Measurements from ENCODE around the gene SLC19A3. TPM values are rescaled to one million over a fixed set of nuclear protein-coding genes. Genes with fewer than 3 reads are reported as not detected.
A peak's percentile ranks its signal among the peaks of the same experiment; 100 is the strongest.
"Not testable (repeated sequence)": the region's sequence is repeated elsewhere in the genome, so short reads cannot be mapped to it uniquely, and the experiment has no call there.

SLC19A3 gene
- not detected in 2 replicates for total RNA-seq

DNA sequence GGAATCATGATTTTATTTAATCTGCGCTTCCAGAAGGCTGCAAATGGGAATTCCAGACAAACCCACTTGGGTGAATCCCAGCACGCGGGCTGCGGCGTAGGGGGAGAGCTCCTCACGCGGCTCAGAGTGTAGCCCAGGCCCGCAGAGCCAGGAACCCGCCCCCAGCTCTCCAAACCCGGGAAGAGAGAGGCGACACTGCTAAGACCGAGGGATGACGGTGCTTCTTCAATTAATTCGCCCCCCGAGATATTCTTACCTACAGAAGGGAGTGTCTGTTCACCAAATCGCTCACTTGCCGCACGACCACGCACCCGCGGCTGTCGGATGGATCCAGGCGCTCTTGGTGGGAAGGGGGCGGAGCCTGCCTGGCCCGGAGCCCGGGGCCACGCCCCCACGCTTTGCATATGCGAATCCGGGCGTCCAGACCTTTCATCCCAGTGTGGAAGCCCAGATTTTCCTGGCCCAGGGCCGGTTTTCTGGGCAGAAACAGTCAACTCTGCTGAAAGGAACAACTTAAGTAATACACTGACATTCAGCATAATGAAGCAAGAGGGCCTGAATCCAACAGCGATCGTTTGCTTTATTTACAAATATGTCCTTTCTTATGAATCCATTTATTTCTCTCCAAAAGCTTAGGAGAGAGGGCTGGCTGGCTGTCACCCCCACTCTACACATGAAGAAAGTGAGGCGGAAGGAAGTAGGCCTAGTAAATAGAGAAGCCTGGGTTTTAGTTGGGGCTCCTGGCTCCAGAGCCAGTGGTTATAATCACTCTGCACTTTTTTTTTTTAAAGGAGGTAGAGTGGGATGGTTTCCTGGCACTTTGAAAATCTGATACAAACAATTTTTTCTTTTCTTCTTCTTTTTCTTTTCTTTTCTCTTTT is at the start of gene SLC19A3:
SLC19A3 (minus strand) TSS at position 342 of the 881 bp plus-strand sequence. CDS start 15,710 bp downstream, outside the sequence.
- DNase-seq (ENCODE audit: extremely low read depth, low read depth, low spot score): peak; percentile 18

- peak; percentile 31 for DNase-seq (ENCODE audit: extremely low read depth, low read depth, low spot score)
These were observed 48.6 kb upstream of the SLC19A3 start for GRCh38 chr2:227766373-227766883.

DNA sequence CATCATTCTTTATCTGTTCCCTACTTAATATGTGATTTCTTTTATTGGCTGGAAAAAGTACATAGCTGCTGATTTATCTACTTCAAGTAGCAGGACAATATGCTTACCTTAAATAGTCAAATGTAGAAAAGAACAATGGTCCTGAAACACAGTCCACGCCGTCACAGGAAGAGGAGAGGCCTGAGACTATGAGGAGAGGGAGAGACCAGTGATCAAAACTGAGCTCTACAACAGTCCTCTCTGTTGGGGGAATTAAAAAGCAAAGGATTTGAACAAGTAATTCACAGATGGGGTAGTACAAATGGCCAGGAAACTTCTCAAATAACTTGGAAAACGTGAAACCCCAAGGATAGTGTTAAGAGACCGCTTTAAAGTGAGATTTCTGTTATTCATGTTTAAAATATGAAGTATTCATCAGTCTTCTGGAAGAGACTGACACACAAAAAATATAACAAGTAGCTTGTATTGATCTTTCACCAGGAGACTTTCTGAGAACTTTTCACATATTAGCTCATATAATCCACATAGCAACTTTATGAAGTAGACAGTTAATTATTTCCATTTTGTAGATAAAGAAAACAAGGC is 48.1 kb upstream of the SLC19A3 start:
- DNase-seq (ENCODE audit: extremely low read depth, low read depth, low spot score): no peak

DNA sequence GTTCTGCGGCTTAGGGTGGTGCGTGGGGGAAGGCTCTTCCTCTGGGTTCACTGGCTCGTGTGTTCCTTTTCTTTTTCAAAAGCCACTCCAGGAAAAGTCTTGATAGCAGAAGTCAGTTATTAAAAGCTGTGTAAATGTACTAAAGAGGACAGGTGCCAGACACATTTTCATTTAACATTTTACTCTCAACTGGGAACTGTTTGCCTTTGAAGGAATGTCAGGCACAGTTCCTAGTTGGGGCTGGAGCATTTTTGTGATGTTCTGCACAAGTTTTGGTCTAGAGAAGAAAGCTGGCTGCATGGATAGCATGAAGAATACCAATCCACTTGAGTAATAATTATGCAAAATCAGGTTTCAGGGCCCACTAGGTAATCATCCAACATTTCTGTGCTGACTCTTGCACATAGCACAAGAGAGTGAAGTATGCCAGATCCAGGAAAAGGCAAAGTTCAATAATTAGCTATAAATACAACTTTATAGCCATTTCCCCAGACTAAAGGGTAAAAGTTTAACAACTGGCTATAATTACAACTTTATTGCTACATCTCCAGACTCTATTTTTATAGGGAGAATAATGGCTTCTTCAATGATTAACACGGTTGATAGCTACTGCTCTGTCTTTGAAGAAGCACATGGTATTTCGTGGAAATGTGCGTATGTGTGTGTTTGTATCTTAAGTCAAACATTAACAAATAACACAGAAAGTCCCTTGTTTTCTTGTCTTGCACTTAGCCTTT is 44.1 kb upstream of the SLC19A3 start:
- DNase-seq (ENCODE audit: extremely low read depth, low read depth, low spot score): no peak

DNA sequence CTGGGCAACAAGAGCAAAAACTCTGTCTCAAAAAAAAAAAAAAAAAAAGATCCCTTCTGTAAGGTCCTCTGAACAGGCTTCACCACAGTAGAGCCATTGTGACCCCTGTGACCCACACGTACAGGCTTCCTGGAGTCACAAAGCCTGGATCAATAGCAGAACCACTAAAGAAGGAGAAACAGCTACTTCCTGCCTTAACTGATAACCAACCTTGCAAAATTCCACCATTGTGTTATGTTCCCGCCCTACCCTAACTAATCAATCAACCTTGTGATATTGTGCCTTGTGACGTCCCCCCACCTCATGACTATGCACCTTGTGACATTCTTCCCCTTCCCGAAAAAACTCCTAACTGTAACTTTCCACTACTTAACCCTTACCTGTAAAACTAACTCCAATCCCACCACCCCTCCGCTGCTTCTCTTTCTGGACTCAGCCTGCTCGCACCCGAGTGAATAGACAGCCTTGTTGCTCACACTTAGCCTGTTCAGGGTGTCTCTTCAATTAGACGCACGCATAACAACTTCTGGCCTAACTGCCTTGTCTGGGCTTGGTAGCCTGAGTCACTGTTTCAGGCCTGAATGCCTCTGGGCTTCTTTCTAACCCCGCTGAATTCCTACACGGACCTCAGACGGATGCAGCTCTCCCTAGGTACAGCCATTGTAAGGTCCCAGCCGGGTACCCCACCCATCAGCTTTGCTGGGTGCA is 41.7 kb upstream of the SLC19A3 start:
- DNase-seq (ENCODE audit: extremely low read depth, low read depth, low spot score): no peak

DNA sequence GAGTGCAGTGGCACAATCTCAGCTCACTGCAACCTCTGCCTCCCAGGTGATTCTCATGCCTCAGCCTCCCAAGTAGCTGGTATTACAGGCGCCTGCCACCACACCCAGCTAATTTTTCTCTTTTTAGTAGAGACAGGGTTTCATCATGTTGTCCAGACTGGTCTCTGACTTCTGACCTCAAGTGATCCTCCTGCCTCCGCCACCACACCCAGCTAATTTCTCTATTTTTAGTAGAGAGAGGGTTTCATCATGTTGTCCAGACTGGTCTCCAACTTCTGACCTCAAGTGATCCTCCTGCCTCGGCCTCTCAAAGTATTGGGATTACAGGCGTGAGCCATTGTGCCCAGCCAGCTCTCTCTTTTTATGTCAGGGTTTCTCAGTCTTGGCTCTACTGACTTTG is 38.4 kb upstream of the SLC19A3 start:
- DNase-seq (ENCODE audit: extremely low read depth, low read depth, low spot score): not testable (repeated sequence)

DNA sequence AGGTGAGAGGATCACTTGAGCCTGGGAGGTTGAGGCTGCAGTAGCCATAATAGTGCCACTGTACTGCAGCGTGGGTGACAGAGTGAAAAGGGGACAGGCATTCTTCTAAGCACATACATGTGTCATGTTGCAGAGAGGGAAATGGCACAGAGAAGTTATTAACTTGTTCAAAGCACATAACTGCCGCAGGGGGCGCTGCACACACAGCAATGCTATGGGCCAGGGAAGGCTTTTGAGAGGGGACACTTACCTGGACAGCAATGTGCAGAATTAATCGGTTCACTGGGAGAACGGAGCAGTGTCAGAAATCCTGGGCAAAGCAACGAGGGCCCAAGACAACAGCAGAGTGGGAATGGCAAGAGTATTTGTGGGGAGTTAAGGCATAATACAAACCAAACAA is 30.3 kb upstream of the SLC19A3 start:
- DNase-seq (ENCODE audit: extremely low read depth, low read depth, low spot score): no peak

- no peak for DNase-seq (ENCODE audit: extremely low read depth, low read depth, low spot score)
These were observed 27.8 kb upstream of the SLC19A3 start, which contains the start of gene SCYGR8 for GRCh38 chr2:227745594-227745993. TSS of gene SCYGR8 (plus strand) at chr2:227745894. CDS start at chr2:227745894, 0 bp downstream.

- DNase-seq (ENCODE audit: extremely low read depth, low read depth, low spot score): not testable (repeated sequence)
These were observed 22.9 kb upstream of the SLC19A3 start for GRCh38 chr2:227740705-227741104.

GRCh38 chr2:227739351-227739750 is 21.5 kb upstream of the SLC19A3 start:
- DNase-seq (ENCODE audit: extremely low read depth, low read depth, low spot score): no peak

DNA sequence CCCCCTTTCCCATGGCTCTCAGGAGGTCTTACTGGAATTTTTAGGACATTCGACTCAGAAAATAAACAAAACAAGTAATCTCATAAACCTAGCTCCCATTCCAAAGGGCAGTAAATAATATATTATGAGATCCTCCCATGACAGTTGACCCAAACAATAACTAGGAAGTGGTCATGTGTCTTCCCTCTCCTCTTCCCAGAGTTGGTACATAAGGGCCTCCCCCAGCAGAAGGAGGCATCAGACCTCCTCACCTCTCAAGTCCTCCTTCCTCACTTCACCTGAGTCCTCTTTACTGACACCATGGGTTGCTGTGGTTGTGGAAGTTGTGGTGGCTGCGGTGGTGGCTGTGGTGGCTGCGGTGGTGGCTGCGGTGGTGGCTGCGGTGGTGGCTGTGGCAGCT is 10.2 kb upstream of the SLC19A3 start, which contains the start of gene SCYGR7:
SCYGR7 (plus strand) TSS at position 301 of the 400 bp plus-strand sequence; CDS start at position 301, 0 bp downstream.
- DNase-seq (ENCODE audit: extremely low read depth, low read depth, low spot score): no peak

DNA sequence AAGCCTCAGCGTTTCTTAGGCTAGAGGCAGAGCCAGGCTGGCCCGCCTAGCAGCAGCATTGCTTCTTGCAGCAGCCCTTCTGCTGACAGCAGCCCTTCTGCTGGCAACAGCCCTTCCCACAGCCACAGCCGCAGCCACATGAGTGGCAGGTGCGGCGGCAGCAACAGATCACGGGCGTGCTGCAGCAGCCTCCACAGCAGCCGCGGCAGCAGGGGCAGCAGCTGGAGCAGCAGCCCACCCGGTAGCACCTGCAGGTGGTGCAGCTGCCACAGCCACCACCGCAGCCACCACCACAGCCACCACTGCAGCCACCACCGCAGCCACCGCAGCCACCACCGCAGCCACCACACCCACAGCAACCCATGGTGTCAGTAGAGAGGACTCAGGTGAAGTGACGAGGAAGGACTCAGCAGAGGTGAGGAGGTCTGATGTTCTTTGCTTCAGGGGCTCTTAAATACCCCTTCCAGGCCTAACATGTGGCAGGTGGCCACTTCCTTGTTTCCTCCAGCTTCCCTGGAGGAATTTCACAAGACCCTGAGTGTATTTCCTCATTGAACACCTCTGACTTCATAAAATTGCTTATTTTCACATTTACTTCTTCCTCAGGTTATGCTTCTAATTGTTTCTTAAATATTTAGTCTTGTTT is 6.7 kb upstream of the SLC19A3 start, which contains the start of gene SCYGR6:
SCYGR6 (minus strand) TSS at position 364 of the 646 bp plus-strand sequence; CDS start at position 364, 0 bp downstream.
- no peak for DNase-seq (ENCODE audit: extremely low read depth, low read depth, low spot score)

- DNase-seq (ENCODE audit: extremely low read depth, low read depth, low spot score): not testable (repeated sequence)
These were observed 5.0 kb upstream of the SLC19A3 start for GRCh38 chr2:227722821-227723220.

- DNase-seq (ENCODE audit: extremely low read depth, low read depth, low spot score): no peak
These were observed 2.9 kb upstream of the SLC19A3 start for GRCh38 chr2:227720680-227721079.

DNA sequence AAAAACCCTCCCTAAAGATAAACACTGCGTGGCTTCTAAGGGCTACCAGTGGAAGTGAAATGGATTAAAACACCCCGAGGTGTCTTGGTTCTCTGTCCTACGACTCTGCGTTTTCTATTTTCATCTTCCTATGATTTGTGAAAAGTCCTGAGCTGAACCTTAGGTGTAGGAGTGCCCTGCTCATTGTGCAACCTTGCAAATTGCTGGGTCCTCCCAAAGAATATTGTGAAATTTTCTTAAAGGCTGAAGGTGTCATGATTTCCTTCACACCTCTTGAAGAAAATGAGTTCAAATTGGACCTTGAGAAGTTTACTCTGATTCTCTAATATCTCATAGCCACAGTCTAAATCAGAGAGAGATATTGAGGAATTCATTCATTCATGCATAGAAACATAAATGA is 1.8 kb upstream of the SLC19A3 start:
- no peak for DNase-seq (ENCODE audit: extremely low read depth, low read depth, low spot score)

- DNase-seq (ENCODE audit: extremely low read depth, low read depth, low spot score): no peak
These were observed 1.3 kb downstream of the SLC19A3 start for GRCh38 chr2:227716501-227716900.

DNA sequence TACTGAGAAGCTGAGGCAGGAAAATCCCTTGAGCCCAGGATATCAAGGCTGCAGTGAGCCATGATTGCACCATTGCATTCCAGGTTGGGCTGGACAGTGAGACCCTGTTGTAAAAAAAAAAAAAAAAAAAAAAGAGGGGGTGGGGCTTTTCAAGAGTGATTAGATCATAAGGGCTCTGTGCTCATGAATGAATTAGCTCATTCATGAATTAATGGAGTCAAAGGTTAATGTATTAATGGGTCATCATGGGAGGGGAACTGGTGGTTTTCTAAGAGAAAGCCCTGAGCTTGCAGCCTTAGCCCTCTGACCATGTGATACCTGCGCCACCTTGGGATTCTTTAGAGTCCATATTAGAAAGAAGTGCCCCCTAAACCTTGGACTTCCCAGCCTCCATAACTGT is 4.5 kb downstream of the SLC19A3 start:
- DNase-seq (ENCODE audit: extremely low read depth, low read depth, low spot score): no peak

DNA sequence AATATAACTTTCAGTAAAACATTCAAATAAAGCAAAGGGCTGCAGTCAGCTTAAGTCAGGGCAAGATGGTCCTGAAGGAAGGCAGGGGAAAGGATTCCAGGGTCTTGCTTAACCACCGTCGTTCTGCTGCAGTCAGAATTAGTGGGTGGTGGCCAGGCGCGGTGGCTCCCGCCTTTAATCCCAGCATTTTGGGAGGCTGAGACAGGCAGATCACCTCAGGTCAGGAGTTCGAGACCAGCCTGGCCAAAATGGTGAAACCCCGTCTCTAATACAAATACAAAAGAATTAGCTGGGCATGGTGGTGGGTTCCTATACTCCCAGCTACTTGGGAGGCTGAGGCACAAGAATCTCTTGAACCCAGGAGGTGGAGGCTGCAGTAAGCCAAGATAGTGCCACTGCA is 6.8 kb downstream of the SLC19A3 start:
- no peak for DNase-seq (ENCODE audit: extremely low read depth, low read depth, low spot score)

DNA sequence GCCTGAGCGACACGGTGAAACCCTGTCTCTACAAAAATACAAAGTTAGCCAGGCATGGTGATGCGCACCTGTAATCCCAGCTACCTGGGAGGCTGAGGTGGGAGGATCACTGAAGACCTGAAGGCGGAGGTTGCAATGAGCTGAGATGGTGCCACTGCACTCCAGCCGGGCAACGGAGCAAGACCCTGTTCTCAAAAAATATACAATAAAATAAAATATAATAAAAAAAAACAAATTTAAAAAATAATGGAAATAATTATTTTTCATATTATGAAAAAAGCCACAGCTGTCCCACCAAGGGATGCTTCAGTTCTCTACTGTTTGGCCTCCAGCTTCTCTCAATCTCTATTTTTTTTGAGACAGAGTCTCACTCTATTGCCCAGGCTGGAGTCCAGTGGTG is 10.4 kb downstream of the SLC19A3 start:
- no peak for DNase-seq (ENCODE audit: extremely low read depth, low read depth, low spot score)

GRCh38 chr2:227706859-227707258 is 11.0 kb downstream of the SLC19A3 start:
- no peak for DNase-seq (ENCODE audit: extremely low read depth, low read depth, low spot score)

Measured in glomerular endothelial cell (primary cell).